ENCODE data around the gene ASNS.

Gene ASNS, protein sequence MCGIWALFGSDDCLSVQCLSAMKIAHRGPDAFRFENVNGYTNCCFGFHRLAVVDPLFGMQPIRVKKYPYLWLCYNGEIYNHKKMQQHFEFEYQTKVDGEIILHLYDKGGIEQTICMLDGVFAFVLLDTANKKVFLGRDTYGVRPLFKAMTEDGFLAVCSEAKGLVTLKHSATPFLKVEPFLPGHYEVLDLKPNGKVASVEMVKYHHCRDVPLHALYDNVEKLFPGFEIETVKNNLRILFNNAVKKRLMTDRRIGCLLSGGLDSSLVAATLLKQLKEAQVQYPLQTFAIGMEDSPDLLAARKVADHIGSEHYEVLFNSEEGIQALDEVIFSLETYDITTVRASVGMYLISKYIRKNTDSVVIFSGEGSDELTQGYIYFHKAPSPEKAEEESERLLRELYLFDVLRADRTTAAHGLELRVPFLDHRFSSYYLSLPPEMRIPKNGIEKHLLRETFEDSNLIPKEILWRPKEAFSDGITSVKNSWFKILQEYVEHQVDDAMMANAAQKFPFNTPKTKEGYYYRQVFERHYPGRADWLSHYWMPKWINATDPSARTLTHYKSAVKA

DNA sequence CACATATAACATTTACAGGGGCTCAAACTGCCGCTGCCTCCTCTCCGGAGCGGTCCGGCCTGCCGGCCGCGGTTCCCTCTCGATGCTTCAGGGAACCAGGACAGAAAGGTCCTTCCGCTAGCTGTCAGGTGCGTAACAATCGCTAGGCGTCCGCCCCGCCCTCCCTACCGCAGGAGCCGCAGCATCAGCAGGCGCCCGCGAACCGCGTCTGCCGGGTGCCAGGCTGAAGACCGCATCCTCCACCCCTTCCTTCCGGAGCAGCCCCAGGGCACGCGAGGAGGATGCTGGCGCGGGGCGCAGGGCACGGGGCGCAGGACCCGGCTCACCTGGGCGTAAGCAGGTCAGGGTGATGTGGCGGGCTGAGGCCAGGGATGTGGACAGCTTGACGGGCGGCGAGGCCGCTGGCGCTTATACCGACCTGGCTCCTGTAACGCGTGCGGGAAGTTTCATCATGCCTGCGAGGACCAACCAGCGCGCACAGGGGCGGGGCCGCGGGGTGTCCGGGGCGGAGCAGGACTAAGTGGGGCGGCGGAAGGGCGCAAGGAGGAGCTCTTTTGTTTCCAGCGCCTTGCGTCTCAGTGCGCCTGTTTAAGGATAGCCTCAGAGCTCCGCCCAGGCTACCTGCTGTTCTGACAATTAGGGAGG lies at the start of gene ASNS:
ASNS (minus strand) TSS at position 384 of the 645 bp plus-strand sequence. CDS start 3,252 bp downstream, outside the sequence.
- TF ChIP-seq, protein P1, sequence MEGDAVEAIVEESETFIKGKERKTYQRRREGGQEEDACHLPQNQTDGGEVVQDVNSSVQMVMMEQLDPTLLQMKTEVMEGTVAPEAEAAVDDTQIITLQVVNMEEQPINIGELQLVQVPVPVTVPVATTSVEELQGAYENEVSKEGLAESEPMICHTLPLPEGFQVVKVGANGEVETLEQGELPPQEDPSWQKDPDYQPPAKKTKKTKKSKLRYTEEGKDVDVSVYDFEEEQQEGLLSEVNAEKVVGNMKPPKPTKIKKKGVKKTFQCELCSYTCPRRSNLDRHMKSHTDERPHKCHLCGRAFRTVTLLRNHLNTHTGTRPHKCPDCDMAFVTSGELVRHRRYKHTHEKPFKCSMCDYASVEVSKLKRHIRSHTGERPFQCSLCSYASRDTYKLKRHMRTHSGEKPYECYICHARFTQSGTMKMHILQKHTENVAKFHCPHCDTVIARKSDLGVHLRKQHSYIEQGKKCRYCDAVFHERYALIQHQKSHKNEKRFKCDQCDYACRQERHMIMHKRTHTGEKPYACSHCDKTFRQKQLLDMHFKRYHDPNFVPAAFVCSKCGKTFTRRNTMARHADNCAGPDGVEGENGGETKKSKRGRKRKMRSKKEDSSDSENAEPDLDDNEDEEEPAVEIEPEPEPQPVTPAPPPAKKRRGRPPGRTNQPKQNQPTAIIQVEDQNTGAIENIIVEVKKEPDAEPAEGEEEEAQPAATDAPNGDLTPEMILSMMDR (IDR thresholded peaks at IDR 0.05) = no peak

- TF ChIP-seq, protein P1 (IDR thresholded peaks at IDR 0.05) = no peak
Observed at GRCh38 chr7:97873606-97874005, 1.4 kb upstream of the ASNS start.

DNA sequence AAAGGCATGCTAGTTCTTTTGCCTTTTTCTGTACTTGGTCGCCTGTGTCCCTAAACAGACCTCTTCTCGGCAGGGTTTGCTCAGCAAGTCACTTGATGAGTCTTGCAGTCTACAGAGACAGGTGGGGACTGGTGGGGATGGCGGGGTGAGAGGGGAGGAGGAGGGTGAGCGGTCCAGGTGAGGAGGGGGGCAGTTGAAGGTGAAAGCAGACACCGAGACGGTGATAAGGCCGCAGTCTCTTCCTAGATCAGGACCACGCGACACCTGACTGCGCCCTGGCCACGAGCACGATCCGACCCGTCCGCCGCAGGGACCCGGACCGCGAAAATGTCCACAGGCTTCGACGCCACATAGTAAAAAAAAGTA lies 566 bp downstream of the ASNS start:
- TF ChIP-seq, protein P1 (IDR thresholded peaks at IDR 0.05) = no peak

- TF ChIP-seq, protein P1 (IDR thresholded peaks at IDR 0.05) = no peak
Observed at GRCh38 chr7:97868788-97869187, 3.4 kb downstream of the ASNS start.

DNA sequence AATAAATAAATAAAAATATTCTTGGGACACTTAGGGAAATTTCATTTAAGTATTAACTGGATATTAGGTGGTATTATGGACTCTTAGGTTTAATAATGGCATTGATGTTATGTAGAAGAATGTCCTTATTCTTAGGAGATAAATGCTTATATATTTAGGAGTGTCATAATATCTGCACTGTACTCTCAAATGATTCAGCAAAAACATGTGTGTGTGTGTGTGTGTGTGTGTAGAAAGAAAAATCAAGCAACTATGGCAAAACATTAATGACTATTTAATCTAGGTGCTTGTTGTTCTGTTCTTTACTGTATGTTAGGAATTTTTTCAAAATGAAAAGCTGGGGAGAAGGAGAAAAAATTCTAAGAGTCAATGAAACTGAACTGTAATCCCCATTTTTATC lies 3.9 kb downstream of the ASNS start:
- TF ChIP-seq, protein P1 (IDR thresholded peaks at IDR 0.05) = no peak

DNA sequence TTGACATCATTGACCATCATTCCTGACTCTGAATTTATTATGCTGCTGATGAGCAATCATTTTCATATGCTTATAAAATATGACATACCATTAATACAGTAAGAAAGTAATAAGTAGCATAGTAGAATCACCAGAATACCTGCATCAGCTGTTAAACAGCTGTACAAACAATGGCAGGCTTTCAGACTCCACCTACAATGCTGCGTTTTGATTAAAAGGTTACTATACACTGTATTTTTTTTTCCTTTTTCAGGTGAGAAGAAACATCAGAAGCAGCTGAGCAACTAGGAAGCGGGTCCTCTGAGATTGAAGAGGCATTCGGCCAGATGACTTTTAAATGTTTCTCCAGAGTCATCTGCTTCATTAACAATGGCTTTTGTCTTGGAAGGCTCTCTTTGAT lies 7.1 kb downstream of the ASNS start:
- TF ChIP-seq, protein P1 (IDR thresholded peaks at IDR 0.05) = no peak

- TF ChIP-seq, protein P1 (IDR thresholded peaks at IDR 0.05) = no peak
Observed at GRCh38 chr7:97859606-97860204, 12.5 kb downstream of the ASNS start.

All from LNCAP (cell line).